RWPE1 (cell line): ENCODE measurements around the gene NMT2.

ENCODE experiments used
- CTCF ChIA-PET: fragments of 350-600 bp; sonication (Branson Sonifier 250); formaldehyde crosslinking; extraction: SDS; loops from one replicate; lab custom pipeline; 2021; lab: Yijun Ruan, JAX
- POLR2A ChIA-PET: fragments of 400-600 bp; formaldehyde crosslinking; extraction: SDS; loops from one replicate; lab custom pipeline; 2020; ENCODE audit warnings: antibody characterized with exemption; ENCODE audit not compliant: low non-redundant PET; lab: Yijun Ruan, JAX
- DNase-seq: peaks from one replicate; pipeline ENCODE4 v3.0.0; 2012; ENCODE audit warnings: low spot score
- H3K27ac ChIP-seq: fragments of 450-650 bp; 2 replicates; pipeline ENCODE4 v1.5.1; 2017
- TF ChIP-seq, protein P1 (sequence below): fragments of 450-650 bp; conservative IDR thresholded peaks from 2 replicates; pipeline ENCODE4 v1.5.1; 2017; ENCODE audit warnings: low read depth, mild to moderate bottlenecking

The NMT2 gene

DNA sequence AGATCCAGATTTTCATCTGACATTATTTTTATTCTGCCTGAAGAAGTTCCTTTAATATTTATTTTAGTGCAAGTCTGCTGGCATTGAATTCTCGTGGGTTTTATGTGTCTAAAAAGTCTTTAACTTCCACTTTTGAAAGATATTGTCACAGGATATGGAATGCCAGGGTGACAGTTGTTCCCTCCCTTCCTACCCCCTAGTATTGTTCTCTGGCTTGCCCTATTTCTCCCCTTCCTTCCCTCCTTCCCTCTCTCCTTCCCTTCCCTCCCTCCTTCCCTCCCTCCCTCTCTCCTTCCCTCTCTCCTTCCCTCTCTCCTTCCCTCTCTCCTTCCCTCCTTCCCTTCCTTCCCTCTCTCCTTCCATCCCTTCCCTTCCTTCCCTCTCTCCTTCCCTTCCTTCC is 109.8 kb downstream of the NMT2 start:
- TF ChIP-seq, protein P1, sequence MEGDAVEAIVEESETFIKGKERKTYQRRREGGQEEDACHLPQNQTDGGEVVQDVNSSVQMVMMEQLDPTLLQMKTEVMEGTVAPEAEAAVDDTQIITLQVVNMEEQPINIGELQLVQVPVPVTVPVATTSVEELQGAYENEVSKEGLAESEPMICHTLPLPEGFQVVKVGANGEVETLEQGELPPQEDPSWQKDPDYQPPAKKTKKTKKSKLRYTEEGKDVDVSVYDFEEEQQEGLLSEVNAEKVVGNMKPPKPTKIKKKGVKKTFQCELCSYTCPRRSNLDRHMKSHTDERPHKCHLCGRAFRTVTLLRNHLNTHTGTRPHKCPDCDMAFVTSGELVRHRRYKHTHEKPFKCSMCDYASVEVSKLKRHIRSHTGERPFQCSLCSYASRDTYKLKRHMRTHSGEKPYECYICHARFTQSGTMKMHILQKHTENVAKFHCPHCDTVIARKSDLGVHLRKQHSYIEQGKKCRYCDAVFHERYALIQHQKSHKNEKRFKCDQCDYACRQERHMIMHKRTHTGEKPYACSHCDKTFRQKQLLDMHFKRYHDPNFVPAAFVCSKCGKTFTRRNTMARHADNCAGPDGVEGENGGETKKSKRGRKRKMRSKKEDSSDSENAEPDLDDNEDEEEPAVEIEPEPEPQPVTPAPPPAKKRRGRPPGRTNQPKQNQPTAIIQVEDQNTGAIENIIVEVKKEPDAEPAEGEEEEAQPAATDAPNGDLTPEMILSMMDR = no peak
- DNase-seq = no peak
- POLR2A ChIA-PET = no interaction called here
- CTCF ChIA-PET = no interaction called here
- no peak overlapping the region for H3K27ac ChIP-seq
